KBM-7 (cell line): Measurements from ENCODE around the gene CRYGN.

ENCODE experiments used
- DNase-seq: peaks from one replicate; pipeline ENCODE4 v3.0.0-alpha.2; 2015
- in situ Hi-C: fragments of 300-500 bp; cut with MboI; formaldehyde crosslinking; loops from 2 replicates; pipeline ENCODE4 v1.14.3; 2020; ENCODE audit warnings: low sequenced_read_pairs, low pct_unique_long_range_greater_than_20kb, mixed read lengths

CRYGN gene

DNA sequence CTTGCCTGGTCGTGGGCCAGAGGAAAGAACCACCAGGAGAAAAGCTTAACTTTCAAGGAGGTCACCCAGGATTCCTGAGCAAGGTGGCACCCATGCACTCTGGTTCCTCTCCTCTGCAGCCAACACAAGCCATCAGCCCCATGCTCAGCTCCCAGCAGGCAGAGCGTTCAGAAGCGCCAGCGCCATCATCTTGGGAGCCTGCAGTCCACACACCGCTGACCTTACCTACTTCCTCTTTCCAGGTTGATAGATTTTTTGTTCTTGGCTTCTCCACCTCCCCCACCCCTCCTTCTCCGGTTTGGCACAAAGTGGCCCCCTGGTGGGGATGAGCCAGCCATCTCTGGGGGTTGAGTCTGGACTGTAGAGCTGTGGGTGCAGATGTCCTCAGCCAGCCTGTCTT is 28.4 kb downstream of the CRYGN start:
- peak; percentile 94 for DNase-seq
- in situ Hi-C loops: no loop called here

DNA sequence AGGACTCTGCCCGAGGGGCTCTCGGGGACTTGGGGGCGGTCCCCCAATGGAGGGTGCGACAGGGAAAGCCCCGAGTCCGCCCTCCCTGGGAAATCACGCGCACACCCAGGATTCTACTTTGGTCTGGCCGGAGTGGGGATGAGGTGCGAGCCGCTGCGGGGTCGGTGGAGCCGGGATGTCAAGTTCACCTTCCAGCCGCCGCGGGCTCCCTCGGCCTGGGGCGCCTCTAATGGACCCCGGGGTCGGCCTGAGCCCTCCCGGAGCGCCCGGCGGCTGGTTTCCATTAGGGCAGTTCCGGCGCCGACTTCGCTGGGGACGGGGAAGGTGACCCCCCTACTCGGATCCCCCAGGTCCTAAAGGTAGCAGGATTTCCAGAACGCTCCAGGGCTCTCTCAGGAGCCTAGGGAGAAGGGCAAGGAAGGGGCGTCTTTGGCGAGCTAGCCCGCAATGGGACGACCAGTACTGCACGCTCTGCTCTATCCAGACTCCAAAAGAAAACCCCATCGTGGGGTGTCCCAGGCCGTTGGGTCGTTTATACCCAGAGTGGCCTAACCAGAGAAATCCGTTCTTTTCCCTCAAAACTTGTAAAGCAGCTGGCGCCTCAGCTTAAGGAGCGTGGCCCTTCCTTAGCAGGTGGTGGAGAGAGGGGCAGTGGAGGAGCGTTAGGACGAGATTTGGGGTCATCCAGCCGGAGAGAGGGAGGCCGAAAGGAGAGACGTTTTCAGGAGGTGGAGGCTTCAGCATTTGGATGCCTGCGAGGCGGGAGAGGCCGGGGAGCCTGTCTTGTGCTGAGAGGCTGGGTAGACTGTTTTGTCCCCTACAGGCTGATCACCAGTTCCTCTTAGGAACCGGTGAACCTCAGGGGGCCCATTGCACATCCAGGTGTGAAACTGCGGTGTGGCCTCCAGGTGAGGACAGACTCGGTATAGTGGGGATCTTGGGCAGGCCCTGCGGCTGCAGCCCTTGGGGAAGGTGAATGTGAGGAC is 29.2 kb downstream of the CRYGN start:
- peak; percentile 53 for DNase-seq
- in situ Hi-C loops: no loop called here

DNA sequence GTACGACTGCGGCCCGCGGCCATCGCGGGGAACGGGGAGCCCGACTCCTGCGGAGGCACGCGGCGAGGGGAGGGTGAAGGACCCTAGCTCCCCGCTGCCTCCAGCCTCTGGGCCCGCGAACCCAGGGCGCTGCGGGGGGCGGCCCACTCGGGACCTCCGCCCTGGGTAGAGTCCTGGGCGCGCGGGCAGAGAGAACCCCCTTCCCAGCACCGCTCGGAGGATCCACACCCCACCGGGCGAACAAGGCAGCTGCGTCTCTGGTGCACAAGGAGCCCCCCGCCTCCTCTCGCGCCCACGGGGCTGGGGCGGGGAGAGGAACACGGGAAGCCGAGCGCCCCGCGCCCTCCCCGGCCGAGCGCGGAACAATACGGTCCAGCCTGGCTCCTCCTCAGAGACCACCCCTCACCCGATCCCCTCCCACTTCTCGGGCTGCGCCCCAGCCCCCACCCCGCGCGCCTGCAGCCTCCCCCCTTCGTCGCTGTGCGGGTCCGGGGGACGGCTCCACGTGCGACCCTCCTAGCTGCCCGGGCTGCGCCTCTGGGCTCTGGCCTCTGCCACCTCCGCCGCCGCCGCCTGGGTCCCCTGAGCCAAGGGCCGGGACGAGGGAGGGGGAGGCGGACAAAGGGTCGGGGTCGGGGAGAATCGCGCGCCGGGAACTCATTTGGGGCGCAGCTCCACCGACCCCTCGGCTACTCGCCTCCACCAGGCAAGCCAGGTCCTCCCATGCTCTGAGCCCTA is 30.1 kb downstream of the CRYGN start, which contains the start of gene WDR86:
TSS of gene WDR86 (minus strand) at position 372 of the 738 bp plus-strand sequence. CDS start 449 bp downstream, outside the sequence.
- DNase-seq: peak; percentile 48
- in situ Hi-C loops: no loop called here

DNA sequence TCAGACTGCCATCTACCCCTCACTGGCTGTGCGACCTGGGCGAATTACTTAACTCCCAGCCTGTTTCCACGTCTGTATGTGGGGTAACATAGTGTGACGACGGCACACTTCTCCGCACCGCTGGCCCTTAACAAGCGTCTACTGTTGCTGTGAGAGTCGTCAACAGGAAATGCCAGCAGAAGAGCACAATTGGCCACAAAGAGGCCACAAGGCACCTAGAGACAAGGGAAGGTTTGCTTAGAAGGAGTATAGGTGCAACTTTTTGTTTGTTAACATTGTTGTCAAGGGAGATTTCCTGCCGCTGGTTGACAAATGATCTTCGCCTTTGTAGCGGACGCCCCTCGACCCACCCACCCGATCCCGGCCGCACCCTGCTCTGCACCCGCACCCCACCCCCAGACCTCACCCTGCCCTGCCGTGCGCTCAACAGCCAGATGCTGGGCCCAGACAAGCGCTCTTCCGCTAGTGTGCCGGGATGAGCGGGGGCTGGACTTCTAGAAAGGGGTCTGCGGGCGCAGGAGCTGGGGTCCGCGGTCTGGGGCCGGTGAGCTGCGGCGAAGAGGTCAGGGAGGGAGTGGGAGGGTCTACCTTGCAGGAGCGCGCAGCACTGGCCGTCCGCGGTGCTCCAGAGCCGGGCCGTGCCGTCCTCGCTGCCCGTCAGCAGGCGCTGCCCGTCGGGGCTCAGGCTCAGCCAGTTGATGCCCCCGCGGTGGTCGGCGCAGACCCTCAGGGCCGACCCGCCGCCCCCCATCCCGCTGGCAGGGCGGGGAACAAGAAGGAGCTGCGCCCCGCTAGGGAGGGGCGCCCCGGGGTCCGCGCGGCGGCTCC is 30.9 kb downstream of the CRYGN start:
- in situ Hi-C loops: no loop called here
- DNase-seq: peak; percentile 67

DNA sequence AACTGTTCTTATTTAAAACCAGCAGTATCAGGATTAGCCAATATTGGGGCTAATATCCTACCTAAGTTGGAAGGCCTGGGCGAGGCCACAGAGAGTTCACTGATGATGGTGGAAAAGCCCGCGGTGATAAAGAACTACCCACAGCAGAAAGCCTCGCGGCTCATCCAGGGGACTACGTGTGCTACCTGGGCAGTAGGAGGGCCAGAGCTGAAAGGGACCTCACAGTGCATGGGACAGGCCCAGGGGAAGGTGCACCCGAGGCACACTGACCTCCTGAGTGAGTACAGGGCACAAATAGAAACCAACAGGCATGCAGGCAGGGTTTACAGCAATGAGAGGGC is 31.5 kb downstream of the CRYGN start:
- DNase-seq: no peak
- in situ Hi-C loops: no loop called here

DNA sequence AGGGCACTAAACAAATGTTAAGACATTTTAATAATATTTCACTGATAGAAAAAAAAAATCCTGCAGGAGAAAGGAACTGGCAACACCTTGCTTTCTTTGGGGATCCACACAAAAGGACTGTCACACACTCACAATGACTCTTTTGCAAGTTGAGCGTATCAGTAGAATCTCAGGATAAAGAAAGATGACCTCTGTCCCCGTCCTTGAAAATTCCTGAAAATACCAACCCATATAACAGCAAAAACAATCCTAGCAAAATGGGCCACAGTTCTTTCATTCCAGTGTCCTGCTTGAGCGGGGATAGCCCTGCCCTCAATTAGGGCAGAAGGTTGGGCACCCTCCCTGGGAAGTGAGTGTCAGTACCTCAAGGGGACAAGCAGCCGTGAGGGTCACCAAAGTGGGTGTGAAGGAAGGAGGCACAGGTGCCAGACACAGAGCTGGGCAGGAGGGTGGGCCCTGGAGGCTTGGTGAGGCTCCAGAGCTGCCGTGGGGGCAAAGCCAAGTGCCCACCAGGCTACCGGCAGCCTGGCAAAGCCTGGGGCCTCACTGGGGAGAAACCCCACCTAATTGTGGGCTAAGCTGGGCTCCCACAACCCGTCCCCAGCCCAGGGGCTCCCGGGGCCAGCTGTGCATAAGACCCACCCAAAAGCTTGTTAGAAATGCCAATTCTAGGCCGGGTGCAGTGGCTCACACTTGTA is 32.9 kb downstream of the CRYGN start:
- DNase-seq: no peak
- in situ Hi-C loops: no loop called here

- DNase-seq: no peak
- in situ Hi-C loops: no loop called here
Measured at GRCh38 chr7:151406051-151406875, 33.7 kb downstream of the CRYGN start.

DNA sequence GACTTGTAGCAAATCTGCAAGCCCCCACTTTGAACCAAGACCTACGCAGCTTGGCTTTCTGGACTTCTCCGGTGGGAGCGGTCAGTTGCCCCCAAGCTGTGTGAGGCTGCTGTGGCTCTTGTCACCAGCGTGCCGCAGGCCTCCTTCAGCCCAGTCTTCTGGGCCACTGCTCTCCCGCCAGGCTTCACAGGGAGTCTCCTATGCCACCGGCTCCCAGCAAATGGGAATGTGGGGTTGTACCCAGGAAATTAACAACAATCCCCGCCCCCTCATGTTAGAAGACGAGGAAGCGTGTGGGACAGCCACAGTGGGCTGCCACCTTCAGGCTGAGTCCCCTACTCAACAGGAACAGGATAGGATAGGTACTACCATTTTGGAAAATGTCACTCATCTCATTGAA is 34.4 kb downstream of the CRYGN start:
- DNase-seq: no peak
- in situ Hi-C loops: no loop called here

GRCh38 chr7:151405056-151405455 is 34.9 kb downstream of the CRYGN start:
- in situ Hi-C loops: no loop called here
- no peak for DNase-seq

GRCh38 chr7:151404216-151405011 is 35.5 kb downstream of the CRYGN start:
- in situ Hi-C loops: no loop called here
- no peak for DNase-seq

- in situ Hi-C loops: no loop called here
Measured at GRCh38 chr7:151403764-151404163, 36.2 kb downstream of the CRYGN start.

GRCh38 chr7:151402029-151402835 is 37.7 kb downstream of the CRYGN start:
- in situ Hi-C loops: no loop called here
- DNase-seq: no peak

More at GRCh38 chr7:151403764-151404163, 36.2 kb downstream of the CRYGN start:
- DNase-seq: no peak

DNA sequence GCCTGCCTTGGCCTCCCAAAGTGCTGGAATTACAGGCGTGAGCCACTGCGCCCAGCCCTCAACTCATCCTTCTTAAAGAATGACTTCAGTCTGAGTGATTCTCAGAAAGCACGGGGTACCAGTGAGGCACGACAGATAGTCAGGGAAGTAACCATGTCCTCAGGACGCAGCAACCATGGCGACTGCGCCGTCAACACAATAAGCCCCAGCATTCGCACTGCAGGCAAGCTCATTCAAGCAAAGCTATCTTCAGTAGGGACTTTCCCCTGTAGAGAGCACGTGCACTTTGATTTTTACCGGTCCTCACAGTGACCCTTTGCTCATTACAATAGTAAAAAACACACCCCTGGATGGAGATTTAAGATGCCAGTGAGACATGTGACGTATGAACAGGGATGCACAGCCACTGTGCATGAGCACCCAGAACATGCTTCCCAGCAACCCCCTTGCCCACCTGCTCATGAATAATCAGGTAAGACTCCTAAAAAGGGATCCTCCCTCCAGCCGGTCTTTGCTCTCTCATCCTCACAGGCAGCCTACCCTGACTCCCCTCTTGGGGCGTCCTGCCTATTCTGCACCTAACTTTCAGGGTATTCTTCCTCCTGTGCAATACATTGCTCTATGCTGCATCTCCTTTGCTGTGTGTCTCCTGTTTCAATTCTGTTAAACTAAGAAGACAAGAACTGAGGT is 39.2 kb downstream of the CRYGN start:
- no peak for DNase-seq

GRCh38 chr7:151399906-151400305 is 40.0 kb downstream of the CRYGN start:
- DNase-seq: no peak
- in situ Hi-C loops: no loop called here

More for the DNA sequence above, 39.2 kb downstream of the CRYGN start:
- in situ Hi-C loops: no loop called here

GRCh38 chr7:151399305-151399601 is 40.7 kb downstream of the CRYGN start:
- in situ Hi-C loops: no loop called here
- no peak for DNase-seq
